NCI-H82 treated with DMSO at 0.1 percent for 48 hours (cell line): Measurements from ENCODE around the gene SLC39A2.
"Not testable (repeated sequence)": the region's sequence is repeated elsewhere in the genome, so short reads cannot be mapped to it uniquely, and the experiment has no call there.

Source experiments
- DNase-seq: peaks from one replicate; lab custom pipeline; 2025; ENCODE audit not compliant: unreplicated experiment; lab: John Stamatoyannopoulos, UW

The SLC39A2 gene

DNA sequence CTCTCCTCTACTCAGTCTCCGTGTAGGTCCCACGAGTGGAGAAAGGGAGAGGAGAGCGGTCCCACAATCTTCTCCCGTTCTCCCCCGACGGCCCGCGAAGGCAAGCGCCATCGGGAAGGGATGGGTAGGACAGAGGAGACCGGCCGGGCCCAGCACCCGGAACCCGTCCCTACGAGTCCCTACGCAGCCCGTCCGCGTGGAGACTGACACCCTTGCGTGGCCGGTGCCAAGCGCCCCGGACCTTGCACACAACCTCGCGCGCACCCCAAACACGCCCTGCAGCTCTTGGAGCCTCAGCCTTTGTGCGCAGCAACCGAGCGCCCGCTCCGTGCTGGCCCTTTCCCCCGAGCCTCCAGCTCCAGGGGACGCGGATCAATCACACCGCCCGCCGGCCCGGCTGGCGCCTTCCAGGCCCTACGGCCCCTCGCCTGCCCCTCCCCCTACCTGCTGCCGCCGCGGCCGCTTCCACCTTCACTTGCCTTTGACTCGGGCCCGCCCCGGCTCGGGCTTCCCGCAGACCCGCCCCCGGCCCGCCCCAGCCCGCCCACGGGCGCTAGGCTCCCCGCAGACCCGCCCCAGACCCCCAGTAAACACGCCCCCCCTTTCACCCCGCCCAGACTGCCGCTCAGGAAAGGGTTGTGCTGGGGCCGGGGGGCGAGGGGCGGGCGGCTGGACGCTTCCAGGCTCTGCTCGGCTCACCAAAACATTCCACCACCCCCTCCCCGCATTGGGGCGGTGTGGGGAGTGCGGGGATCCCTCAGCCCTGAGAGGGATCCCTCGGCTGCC is 25.7 kb downstream of the SLC39A2 start, which contains the start of gene NDRG2:
NDRG2 (minus strand) TSS at position 477 of the 786 bp plus-strand sequence. CDS start 1,746 bp downstream, outside the sequence.
- no peak for DNase-seq

DNA sequence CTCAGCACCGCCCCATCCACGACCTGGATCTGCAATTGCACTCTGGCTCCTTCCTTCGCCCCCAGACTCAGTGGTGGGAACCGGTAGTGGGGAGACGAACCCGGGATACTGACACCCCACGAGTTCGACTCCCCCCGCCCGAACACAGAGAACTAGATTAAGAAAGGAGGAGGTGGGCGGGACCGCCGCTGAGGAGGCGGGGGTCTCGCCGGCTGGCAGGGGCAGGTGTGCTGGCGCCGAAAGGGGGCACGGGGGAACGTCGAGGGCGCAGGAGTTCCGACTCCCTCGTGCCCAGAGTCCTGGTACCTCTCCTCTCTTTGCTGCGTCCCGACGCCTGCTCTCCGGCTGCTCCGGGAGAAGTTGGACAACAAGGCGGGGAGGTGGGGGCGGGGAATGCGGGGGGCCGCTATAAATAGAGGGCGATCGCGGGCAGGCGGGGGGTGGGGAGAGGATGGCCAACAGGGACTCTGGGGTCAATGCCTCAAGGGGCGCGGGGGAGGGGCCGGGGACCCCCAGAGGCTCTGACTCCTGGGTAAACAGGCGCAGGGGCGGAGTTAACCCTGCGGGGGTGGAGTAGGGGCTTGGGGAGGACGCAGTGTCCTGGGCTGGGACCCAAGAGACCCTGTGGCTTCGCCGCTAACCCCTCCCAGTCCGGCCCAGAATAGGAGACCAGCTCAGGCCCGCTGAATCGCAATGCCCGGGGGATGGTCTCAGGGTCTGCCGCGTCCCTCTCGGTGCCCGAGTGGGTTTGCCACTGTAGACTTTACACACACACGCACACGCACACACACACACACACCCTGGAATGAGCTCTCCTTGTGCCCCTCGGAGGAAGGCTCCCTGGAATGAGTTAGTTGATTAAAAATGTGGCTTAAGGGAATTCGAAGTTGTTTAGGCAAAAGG is 26.5 kb downstream of the SLC39A2 start:
- DNase-seq = no peak

DNA sequence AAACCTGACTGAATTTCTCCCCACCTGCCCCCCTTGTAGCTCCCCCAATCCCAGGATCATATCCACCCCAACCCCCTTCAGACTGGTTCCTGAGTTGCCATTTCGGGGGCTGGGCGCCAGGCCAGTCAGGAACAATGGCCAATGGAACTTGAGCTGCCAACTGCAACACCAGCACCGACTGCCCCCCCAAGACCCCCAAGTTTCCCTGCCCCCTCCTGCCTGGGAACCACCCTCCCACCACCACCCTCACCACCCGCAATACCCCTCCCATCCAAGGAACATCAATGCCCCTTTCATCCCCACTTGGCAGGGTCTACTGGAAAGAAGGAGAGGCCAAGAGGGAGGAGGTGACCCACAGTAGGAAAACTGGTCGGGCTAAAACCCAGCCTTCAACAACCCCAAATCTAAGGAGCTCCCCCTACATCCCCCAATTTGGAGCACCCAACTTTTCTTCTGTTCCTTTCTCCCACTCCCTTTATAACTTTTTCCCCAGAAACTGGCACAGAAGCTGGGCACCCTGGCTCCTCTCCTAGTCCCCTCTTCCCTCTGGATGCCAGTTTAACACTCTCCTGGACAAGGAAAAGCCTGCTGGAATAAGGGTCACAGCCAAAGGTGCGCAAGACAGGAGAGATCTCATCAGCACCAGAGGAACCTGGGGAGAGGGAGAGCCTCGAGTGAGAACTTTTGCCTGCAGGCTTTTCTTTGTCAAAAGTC is 27.3 kb downstream of the SLC39A2 start:
- no peak for DNase-seq

DNA sequence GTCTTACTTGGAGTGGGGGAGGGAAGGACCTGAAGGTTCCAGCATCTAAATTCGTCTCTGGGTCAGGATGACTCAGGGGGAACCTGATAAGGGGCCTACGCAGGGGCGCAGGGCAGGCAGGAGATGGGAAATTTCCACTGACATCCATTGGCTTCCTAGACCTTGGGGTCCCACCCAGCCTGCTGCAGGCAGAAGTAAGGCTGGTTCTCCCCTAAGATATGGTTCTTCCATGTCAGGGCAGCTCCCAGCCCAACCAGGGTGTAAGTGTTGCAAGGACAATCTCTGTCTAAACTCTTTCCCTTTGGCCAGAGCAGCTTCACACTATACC is 27.9 kb downstream of the SLC39A2 start:
- DNase-seq = no peak

DNA sequence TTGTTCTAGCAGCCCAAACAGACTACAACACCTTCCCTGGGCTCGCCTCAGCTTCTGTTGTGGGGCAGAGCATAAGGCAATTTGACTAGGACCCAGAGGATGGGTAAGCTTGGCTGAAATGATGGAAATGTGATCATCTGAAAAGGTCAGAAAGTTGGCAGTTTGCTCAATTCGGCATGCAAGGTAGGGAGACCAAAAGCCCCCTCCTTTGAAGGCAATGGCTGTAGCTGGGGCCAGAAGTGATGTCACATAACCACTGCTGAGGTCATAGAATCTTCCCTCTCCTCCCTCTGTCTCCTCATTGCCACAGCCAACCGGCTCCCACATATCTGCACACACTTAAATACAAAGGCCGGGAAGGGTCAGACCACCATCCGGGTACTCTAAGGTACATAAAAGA is 30.8 kb downstream of the SLC39A2 start, which contains the start of gene TPPP2:
TPPP2 (plus strand) TSS at position 301 of the 400 bp plus-strand sequence. CDS start 365 bp downstream, outside the sequence.
- DNase-seq = no peak

DNA sequence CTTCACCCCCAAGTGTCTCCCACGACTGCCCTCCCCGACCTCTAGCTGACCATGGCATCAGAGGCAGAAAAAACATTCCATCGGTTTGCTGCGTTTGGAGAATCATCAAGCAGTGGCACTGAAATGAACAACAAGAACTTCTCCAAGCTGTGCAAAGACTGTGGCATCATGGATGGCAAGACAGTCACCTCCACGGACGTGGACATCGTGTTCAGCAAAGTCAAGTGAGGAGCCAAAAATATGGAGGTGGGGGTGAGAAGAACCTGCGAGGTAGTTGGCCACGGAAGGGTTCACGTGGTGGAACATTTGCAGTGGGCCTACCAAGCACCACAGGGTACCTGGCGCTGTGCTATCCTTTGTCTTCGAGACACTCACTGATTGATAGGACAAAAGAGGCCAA is 31.4 kb downstream of the SLC39A2 start:
- DNase-seq = no peak

DNA sequence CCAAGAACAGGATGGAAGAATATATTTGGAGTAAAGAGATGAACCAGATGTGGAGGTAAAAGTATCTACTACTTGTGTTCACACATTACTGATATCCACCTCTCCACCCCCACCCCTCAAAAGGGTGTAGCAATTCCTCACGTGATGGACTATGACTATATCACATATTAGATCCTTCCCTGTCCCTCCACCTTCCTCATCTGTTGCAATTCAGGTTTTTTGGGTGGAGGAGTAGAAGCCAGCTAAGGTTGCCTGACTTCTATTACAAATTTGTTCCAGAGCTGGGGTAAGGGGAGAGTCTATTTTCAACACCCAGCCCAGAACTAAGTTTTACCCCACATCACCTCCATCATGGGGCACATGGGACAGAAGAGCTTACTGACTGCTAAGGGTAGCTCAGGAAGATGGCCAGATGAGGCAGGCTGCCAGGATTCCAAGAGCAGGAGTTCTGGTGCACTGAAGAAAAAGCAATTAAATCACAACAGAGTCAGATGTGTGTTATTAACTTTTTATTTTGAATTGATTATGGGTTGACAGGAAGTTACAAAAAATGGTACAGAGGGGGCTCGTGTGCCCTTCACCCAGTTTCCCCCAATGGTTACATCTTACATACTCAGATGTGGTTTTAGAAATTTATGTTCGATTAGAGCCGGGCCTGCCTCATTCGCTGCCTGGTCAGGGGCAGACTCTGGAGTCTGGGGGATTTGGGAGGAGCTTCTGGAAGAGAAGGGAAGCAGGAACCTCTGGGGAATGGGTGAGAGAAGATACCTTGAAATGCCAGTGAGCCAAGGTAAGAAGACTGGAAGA is 33.4 kb downstream of the SLC39A2 start:
- DNase-seq = no peak

DNA sequence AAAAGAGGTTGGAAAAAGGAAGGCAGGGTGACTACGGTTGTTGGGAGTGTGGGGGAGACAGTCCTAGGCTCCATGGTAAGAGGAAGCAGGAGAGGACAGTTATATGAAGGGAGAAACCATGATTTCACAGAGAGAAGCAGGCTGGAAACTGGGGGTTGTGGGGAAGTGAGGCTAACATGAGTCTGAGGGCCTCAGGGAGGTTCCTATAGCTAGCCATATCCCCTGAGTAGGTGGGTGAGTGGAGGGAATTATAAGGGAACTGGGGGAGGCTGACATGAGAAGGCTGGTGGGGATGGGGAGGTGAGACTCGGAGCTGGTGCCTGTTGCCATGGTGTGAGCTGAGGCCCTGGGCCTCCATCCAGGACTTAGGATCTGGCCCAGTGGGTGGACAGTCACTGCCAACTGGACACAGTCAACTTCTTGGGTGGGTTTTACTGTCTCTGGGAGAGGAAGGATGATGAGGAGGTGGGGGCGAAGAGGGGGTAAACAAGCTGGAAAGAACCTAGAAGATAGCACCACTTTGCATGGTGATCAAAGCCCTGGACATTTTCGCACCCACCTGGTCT is 34.1 kb downstream of the SLC39A2 start:
- no peak for DNase-seq

DNA sequence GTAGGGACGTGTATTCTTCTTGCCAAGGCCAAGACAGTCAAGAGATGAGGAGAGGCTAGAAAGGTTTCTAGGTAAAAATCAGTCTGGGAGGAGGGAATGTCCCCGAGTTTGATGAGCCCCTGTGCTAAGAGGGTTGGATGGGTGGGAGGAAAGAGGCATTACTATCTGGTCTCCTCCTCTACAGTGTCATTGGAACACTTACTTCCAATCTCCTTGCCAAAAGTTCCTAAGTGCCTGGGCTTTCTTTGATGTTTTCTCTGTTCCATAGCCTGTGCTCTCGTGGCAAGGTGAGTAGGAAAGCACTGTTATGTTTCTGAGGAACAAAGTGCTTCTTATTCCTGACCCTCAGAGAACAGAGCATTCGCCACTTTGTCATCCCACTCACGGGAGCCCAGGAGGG is 35.6 kb downstream of the SLC39A2 start, which contains the start of gene RNASE13:
RNASE13 (minus strand) TSS at position 101 of the 400 bp plus-strand sequence. CDS start 519 bp downstream, outside the sequence.
- DNase-seq = no peak

DNA sequence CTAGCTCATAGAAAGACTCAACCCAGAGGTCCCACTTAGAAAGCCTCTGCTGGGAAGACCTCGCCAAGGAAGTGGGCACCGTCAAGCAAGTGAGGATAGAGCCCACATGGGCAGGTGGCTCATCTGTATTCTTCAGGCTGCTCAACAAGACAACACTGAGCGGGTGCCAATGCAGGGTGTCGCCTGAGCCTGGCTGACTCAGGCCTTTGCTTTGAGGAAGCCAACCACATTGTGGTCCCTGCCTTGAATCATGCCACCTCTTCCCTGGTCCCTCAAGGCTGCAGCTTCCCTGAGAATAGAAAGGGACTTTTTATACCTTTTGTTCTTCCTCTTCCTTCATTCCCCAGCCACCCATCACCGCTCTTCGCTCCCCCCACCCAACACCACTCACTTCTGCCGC is 37.7 kb downstream of the SLC39A2 start:
- DNase-seq = no peak

DNA sequence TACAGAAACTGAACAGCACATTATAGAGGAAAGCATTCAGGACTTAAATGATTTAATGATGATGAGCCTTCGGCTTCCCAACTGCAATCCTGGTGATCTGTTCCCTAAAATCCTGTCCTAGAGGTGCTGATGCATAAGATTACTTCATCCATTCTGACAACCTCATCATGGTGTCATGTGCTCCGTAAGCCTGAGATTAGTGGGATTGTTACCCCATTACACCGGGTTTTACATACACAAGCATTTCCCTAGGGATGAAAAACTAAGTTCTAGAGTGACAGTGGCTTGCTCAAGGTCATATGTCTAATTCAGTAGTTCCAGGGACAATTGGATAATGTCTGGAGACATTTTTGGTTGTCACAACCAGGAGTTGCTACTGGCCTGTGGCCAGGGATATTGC is 38.1 kb downstream of the SLC39A2 start:
- peak; percentile 78 for DNase-seq

DNA sequence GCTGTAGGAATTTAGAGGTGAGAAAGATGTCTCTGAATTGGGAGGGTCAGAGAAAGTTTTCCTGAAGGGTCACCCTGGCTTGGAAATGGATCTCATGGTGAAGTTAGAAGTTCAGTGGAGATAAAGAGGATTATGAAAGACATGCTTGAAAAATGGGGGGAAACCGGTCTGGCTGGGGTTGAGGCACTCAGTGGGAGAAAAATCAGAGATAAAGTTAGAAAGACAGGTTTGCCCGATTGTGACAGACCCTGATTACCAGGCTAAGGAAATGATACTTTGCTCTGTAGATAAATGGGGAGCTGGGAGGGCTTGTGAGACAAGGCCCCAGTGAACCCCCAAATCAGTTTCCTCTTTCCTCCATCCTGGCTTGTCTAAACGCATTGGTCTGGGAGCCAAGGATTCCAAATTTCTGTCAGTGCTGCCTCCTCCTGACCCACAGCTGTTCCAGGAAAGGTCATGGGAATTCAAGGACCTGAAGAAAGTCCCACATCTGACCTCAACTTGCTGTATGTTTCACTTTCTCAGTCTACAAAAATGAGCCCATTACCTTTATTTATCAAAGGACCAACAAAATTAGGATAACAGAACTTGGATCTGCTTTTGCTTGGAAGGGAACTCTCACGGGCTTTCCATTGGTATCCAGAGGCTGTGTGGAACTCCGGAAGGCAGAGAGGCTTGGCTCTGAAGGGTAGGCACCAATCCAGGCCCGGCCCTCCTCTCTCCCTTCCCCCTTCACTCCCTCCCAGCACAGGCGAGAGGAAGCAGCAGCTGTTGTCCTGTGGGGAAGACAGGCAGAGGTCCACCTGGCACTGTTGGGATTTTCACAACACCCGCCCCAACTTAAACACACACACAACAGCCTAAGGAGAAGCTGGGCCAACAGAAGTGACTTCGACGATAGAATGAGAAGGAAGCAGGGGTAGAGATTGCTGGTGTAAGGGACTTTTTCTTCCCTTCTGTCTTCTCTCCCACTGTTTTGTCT is 39.6 kb downstream of the SLC39A2 start:
- DNase-seq = peak; percentile 69

DNA sequence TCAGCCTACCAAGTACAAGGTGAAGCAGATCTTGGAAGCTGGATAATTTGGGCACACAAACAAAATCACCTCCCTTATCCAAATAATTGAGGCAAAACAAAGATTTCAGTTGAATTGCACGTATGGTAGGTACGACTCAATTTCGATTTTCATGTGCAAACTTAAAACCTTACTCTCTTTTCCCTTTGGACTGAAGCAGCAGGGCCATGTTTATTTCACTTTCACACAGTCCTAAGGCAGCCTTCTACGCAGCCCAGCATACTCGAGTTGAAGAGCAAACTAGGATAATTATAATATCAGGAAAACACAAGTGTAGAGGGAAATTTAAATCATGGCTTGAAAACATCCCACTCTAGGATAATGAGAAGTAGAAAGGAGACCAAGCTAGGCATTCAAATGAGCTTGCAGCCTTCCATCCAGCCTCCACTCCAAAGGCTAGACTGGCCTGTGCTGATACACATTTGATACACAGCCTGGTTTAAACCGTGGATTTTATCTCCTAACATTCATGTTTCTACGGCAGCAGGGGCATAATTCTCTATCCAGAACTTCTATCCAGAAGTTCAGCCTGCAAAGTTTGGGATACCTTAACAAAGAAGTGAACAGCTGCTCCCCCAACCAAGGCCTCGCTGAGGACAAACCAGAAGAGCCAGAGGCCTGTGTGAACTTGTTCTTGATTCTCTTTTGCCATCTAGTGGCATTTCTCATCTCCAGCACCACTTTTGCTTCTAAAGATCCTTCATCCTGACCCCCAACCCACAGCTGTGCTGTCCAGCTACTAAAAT is 40.7 kb downstream of the SLC39A2 start:
- DNase-seq = no peak

DNA sequence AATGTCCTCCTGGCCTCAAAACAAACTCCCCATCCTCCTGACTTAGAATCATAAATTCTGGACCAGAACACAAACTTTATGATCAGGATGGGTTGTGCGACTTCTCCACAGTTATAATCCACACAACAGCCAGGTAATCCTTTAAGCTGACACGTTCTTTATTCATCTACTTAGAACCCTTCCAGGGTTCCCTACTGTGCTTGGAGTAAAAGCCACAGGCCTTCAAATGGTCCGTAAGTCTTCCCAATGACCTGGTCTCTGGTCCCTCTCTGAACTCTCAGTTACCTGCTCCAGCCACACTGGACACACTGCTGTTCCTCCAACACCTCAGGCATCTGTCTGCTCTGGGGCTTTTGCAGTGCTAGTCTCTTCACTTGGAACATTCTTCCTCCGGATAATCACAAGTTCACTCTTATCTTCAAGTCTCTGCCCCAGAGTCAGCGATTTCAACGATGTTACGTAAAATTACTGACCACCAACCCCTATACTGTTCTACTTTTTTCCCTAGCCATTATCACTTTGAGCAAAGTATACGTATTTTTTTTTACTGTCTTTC is 41.4 kb downstream of the SLC39A2 start:
- no peak for DNase-seq

DNA sequence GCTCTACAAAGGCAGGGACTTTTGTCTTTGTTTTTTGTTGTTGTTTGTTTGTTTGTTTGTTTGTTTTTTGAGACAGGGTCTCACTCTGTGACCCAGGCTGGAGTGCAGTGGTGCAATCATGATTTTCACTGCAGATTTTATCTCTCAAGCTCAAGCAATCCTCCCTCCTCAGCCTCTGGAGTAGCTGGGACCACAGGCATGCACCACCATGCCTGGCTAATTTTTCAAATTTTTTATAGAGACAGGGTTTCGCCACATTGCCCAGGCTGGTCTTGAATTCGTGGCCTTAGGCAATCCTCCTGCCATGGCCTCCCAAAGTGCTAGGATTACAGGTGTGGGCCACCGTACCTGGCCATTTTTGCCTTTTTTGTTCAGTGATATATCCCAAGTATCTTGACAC is 41.8 kb downstream of the SLC39A2 start:
- DNase-seq = not testable (repeated sequence)

DNA sequence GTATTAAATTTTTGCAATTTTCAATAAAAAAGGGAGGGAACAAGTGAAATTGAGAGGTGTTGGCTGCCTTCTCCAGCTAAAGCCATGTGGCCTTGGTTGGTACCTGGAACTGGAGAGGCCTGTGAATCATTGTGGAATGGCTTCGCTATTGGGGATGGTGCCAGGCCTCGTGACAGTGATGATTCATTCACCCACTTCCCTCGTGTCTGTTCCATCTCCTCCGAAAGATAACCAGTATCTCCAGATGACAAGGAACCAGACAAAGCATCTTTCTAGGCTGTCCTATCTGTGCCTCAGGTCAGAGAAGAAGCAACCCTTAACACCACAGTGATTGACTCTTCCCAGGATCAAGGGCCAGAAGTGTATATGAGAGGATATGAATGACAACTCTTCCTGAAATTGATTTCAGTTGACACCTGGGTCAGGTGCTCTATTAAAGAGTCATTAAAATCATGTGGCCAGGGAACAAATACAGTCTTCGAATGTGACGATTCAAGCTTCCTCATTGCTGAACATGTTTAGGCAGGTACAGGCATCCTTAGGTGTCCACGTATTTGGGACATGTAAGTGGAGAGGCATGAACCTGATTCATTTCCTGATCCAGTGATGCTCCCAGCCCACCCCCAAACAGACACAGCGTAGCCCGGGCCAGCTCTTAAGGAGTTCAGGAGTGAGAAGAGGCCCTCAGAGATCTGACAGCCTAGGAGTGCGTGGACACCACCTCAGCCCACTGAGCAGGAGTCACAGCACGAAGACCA is 42.8 kb downstream of the SLC39A2 start, which contains the start of gene RNASE7:
RNASE7 (plus strand) TSS at position 687 of the 758 bp plus-strand sequence. CDS start 631 bp downstream, outside the sequence.
- no peak for DNase-seq

DNA sequence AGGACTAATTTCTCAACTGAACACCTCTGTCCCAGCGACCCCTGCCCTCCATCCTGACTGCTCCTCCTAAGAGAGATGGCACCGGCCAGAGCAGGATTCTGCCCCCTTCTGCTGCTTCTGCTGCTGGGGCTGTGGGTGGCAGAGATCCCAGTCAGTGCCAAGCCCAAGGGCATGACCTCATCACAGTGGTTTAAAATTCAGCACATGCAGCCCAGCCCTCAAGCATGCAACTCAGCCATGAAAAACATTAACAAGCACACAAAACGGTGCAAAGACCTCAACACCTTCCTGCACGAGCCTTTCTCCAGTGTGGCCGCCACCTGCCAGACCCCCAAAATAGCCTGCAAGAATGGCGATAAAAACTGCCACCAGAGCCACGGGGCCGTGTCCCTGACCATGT is 43.8 kb downstream of the SLC39A2 start:
- no peak for DNase-seq
